ENCODE data around the gene TMEM95.

TMEM95 gene

GRCh38 chr17:7380855-7381683 lies 26.1 kb downstream of the TMEM95 start, which contains the start of gene TNK1:
TSS of gene TNK1 (plus strand) at chr17:7381089. CDS start at chr17:7382927, 1,838 bp downstream.
- DNase-seq, result no peak

GRCh38 chr17:7382901-7383300 lies 27.9 kb downstream of the TMEM95 start:
- DNase-seq, result no peak

- no peak for DNase-seq
Observed at GRCh38 chr17:7383371-7383741, 28.4 kb downstream of the TMEM95 start.

- no peak for DNase-seq
Observed at GRCh38 chr17:7383742-7384488, 29.0 kb downstream of the TMEM95 start.

GRCh38 chr17:7384489-7385081 lies 29.6 kb downstream of the TMEM95 start:
- no peak for DNase-seq

- no peak for DNase-seq
Observed at GRCh38 chr17:7388856-7389255, 33.9 kb downstream of the TMEM95 start.

GRCh38 chr17:7389924-7390910 lies 35.3 kb downstream of the TMEM95 start:
- DNase-seq, result no peak

GRCh38 chr17:7391307-7391706 lies 36.4 kb downstream of the TMEM95 start:
- no peak for DNase-seq

- no peak for DNase-seq
Observed at GRCh38 chr17:7392696-7393612, 38.0 kb downstream of the TMEM95 start.

- DNase-seq, result no peak
Observed at GRCh38 chr17:7393613-7394451, 38.9 kb downstream of the TMEM95 start.

GRCh38 chr17:7394452-7395191 lies 39.7 kb downstream of the TMEM95 start, which contains the start of gene PLSCR3:
TSS of gene PLSCR3 (minus strand) at chr17:7394525. CDS start at chr17:7394110, 415 bp downstream.
- DNase-seq, result peak; percentile 56

GRCh38 chr17:7396147-7396546 lies 41.2 kb downstream of the TMEM95 start:
- DNase-seq, result no peak

- no peak for DNase-seq
Observed at GRCh38 chr17:7398612-7399011, 43.7 kb downstream of the TMEM95 start.

GRCh38 chr17:7403043-7403726 lies 48.2 kb downstream of the TMEM95 start:
- DNase-seq, result no peak

- DNase-seq, result peak; percentile 52
Observed at GRCh38 chr17:7403727-7403976, 48.7 kb downstream of the TMEM95 start.

- peak; percentile 97 for DNase-seq
Observed at GRCh38 chr17:7403977-7404736, 49.2 kb downstream of the TMEM95 start, which contains the start of gene TMEM256. TSS of gene TMEM256 (minus strand) at chr17:7404097. CDS start at chr17:7404084, 13 bp downstream.

- DNase-seq, result no peak
Observed at GRCh38 chr17:7404737-7405349, 49.9 kb downstream of the TMEM95 start.

Data from NCI-H1694 treated with DMSO at 0.1 percent for 48 hours (cell line).